GM13976 (cell line): Measurements from ENCODE around the gene OR10AG1.

Source experiments
- DNase-seq: peaks from one replicate; pipeline ENCODE4 v3.0.0; 2012; ENCODE audit warnings: low spot score
- in situ Hi-C: fragments of 300-500 bp; cut with MboI; formaldehyde crosslinking; loops from one replicate; pipeline ENCODE4 v1.12.0; 2022; ENCODE audit warnings: low sequenced_read_pairs, mixed read lengths, inconsistent platforms; ENCODE audit not compliant: unreplicated experiment
- TF ChIP-seq, protein P1 (sequence below): IDR thresholded peaks from 2 replicates; pipeline ENCODE4 v1.5.1; 2012; ENCODE audit warnings: borderline replicate concordance, mild to moderate bottlenecking; ENCODE audit not compliant: insufficient read depth; ENCODE audit errors: extremely low read depth, missing control alignments, control extremely low read depth

The OR10AG1 gene

GRCh38 chr11:55969845-55970244 lies at the start of gene OR10AG1:
OR10AG1 (minus strand) TSS chr11:55969945; CDS start chr11:55969907, 38 bp downstream.
- TF ChIP-seq, protein P1, sequence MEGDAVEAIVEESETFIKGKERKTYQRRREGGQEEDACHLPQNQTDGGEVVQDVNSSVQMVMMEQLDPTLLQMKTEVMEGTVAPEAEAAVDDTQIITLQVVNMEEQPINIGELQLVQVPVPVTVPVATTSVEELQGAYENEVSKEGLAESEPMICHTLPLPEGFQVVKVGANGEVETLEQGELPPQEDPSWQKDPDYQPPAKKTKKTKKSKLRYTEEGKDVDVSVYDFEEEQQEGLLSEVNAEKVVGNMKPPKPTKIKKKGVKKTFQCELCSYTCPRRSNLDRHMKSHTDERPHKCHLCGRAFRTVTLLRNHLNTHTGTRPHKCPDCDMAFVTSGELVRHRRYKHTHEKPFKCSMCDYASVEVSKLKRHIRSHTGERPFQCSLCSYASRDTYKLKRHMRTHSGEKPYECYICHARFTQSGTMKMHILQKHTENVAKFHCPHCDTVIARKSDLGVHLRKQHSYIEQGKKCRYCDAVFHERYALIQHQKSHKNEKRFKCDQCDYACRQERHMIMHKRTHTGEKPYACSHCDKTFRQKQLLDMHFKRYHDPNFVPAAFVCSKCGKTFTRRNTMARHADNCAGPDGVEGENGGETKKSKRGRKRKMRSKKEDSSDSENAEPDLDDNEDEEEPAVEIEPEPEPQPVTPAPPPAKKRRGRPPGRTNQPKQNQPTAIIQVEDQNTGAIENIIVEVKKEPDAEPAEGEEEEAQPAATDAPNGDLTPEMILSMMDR: no peak

GRCh38 chr11:56013805-56014204 lies 44.1 kb upstream of the OR10AG1 start:
- in situ Hi-C loops: no loop called here
- DNase-seq: no peak
- TF ChIP-seq, protein P1: no peak

More at GRCh38 chr11:55969845-55970244, at the start of gene OR10AG1:
- in situ Hi-C loops: no loop called here
- no peak for DNase-seq

- in situ Hi-C loops: no loop called here
- TF ChIP-seq, protein P1: no peak
- DNase-seq: no peak
Observed at GRCh38 chr11:56010716-56011115, 41.0 kb upstream of the OR10AG1 start.

- no peak for DNase-seq
- TF ChIP-seq, protein P1: no peak
- in situ Hi-C loops: no loop called here
Observed at GRCh38 chr11:55994525-55994924, 24.8 kb upstream of the OR10AG1 start, which contains the start of gene OR5F1. OR5F1 (minus strand) TSS chr11:55994625; CDS start chr11:55994625, 0 bp downstream.

DNA sequence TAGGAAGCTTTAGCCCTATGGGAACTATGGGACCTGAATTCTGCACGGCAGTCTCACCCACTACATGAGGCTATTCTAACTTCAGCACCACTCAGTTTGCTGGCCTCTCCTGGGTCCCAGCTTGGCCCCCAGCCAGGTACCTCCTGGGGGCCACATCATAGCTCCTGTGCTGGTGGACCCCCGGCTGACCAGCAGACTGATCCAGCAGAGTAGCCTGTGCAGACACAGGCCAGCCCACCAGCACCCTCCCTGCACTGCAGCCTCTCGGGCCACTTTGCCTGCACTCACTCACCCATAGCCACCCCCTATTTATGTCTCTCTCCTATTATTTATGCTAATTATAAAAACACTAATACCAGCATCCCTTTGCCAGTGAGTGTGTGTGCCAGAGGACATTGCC lies 1.2 kb upstream of the OR10AG1 start:
- TF ChIP-seq, protein P1: no peak
- DNase-seq: no peak
- in situ Hi-C loops: no loop called here

- TF ChIP-seq, protein P1: no peak
- DNase-seq: no peak
- in situ Hi-C loops: no loop called here
Observed at GRCh38 chr11:55967914-55968313, 1.8 kb downstream of the OR10AG1 start.
